HEK293 (cell line): ENCODE results near the gene ACTR1B.

Experiments
- ZNF140 ChIP-seq: fragments of 450-650 bp; formaldehyde crosslinking; IDR thresholded peaks from 2 replicates; pipeline ENCODE4 v1.5.1; 2016; ENCODE audit warnings: missing biosample characterization, missing genetic modification characterization
- ZNF184 ChIP-seq: fragments of 450-650 bp; IDR thresholded peaks from 2 replicates; pipeline ENCODE4 v1.5.1; 2018; ENCODE audit warnings: missing biosample characterization, mild to moderate bottlenecking, missing genetic modification characterization
- ZNF670 ChIP-seq: fragments of 450-650 bp; formaldehyde crosslinking; IDR thresholded peaks from 2 replicates; pipeline ENCODE4 v1.5.1; 2016; ENCODE audit warnings: missing biosample characterization, missing genetic modification characterization, low read depth
- TF ChIP-seq, protein P1 (sequence below): fragments of 450-650 bp; formaldehyde crosslinking; IDR thresholded peaks from 2 replicates; pipeline ENCODE4 v1.5.1; 2016; ENCODE audit warnings: missing biosample characterization, missing genetic modification characterization
- TF ChIP-seq, protein P2 (sequence below): fragments of 450-650 bp; formaldehyde crosslinking; IDR thresholded peaks from 2 replicates; pipeline ENCODE4 v1.5.1; 2016; ENCODE audit warnings: missing biosample characterization, missing genetic modification characterization, borderline replicate concordance

DNA sequence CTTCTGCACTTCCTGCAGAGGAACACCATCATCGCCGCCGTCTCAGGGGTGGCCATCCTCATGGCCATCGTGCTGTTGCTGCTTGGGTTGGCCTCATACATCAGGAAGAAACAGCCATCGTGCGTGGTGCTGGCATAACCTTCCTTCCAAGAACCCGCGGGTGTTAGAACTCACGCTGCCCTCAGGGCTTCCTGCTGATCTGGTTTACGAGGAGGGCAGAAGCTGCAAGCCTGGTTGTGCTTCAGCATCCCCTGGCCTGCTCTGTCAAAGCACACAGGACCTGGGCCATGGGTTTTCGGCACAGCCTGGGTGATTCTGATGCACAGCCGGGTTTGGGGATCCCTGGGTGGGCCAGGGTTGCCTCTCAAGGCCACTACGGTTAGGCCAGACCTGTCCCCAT, 37.3 kb upstream of the ACTR1B start:
- TF ChIP-seq, protein P1, sequence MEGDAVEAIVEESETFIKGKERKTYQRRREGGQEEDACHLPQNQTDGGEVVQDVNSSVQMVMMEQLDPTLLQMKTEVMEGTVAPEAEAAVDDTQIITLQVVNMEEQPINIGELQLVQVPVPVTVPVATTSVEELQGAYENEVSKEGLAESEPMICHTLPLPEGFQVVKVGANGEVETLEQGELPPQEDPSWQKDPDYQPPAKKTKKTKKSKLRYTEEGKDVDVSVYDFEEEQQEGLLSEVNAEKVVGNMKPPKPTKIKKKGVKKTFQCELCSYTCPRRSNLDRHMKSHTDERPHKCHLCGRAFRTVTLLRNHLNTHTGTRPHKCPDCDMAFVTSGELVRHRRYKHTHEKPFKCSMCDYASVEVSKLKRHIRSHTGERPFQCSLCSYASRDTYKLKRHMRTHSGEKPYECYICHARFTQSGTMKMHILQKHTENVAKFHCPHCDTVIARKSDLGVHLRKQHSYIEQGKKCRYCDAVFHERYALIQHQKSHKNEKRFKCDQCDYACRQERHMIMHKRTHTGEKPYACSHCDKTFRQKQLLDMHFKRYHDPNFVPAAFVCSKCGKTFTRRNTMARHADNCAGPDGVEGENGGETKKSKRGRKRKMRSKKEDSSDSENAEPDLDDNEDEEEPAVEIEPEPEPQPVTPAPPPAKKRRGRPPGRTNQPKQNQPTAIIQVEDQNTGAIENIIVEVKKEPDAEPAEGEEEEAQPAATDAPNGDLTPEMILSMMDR: no peak
- TF ChIP-seq ZNF670 (tag by site-specific recombination) (no peak), ZNF140 (no peak), ZNF184 (tag by site-specific recombination) (no peak)
- TF ChIP-seq, protein P2, sequence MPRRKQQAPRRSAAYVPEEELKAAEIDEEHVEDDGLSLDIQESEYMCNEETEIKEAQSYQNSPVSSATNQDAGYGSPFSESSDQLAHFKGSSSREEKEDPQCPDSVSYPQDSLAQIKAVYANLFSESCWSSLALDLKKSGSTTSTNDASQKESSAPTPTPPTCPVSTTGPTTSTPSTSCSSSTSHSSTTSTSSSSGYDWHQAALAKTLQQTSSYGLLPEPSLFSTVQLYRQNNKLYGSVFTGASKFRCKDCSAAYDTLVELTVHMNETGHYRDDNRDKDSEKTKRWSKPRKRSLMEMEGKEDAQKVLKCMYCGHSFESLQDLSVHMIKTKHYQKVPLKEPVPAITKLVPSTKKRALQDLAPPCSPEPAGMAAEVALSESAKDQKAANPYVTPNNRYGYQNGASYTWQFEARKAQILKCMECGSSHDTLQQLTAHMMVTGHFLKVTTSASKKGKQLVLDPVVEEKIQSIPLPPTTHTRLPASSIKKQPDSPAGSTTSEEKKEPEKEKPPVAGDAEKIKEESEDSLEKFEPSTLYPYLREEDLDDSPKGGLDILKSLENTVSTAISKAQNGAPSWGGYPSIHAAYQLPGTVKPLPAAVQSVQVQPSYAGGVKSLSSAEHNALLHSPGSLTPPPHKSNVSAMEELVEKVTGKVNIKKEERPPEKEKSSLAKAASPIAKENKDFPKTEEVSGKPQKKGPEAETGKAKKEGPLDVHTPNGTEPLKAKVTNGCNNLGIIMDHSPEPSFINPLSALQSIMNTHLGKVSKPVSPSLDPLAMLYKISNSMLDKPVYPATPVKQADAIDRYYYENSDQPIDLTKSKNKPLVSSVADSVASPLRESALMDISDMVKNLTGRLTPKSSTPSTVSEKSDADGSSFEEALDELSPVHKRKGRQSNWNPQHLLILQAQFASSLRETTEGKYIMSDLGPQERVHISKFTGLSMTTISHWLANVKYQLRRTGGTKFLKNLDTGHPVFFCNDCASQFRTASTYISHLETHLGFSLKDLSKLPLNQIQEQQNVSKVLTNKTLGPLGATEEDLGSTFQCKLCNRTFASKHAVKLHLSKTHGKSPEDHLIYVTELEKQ (tag by site-specific recombination): no peak
